Transverse colon (tissue), 4 donors: ENCODE measurements around the gene SERPIND1.

ENCODE experiments used
- EP300 ChIP-seq: sonication (generic); formaldehyde crosslinking; IDR thresholded peaks from one replicate; pipeline ENCODE4 v1.6.1; 2017; ENCODE audit warnings: antibody characterized with exemption, low read depth
- POLR2AphosphoS5 ChIP-seq, 3 donors: sonication (generic); formaldehyde crosslinking; IDR thresholded peaks; one replicate each; pipeline ENCODE4 v1.6.1; 2016; ENCODE audit warnings: antibody characterized with exemption in 3 of 3
- TF ChIP-seq, protein P1 (sequence below), 5 experiments: fragments of 200-600 bp in 3 of 5; fragments of 450-650 bp in 2 of 5; sonication (generic) in 3 of 5; IDR thresholded peaks; 1 replicate in 2 of 5; 2 replicates in 3 of 5; pipeline ENCODE4 v1.5.1; 2016 to 2017; ENCODE audit warnings: antibody characterized with exemption in 5 of 5, inconsistent platforms in 3 of 5, mild to moderate bottlenecking in 2 of 5, moderate library complexity in 1 of 5

- TF ChIP-seq, protein P1, sequence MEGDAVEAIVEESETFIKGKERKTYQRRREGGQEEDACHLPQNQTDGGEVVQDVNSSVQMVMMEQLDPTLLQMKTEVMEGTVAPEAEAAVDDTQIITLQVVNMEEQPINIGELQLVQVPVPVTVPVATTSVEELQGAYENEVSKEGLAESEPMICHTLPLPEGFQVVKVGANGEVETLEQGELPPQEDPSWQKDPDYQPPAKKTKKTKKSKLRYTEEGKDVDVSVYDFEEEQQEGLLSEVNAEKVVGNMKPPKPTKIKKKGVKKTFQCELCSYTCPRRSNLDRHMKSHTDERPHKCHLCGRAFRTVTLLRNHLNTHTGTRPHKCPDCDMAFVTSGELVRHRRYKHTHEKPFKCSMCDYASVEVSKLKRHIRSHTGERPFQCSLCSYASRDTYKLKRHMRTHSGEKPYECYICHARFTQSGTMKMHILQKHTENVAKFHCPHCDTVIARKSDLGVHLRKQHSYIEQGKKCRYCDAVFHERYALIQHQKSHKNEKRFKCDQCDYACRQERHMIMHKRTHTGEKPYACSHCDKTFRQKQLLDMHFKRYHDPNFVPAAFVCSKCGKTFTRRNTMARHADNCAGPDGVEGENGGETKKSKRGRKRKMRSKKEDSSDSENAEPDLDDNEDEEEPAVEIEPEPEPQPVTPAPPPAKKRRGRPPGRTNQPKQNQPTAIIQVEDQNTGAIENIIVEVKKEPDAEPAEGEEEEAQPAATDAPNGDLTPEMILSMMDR (IDR thresholded peaks at IDR 0.05) = no peak
- TF ChIP-seq EP300 (no peak), POLR2AphosphoS5 (IDR thresholded peaks at IDR 0.05) (no peak)
Observed at GRCh38 chr22:20747223-20747622, 26.7 kb upstream of the SERPIND1 start.
